Measurements from ENCODE around the gene TTC9.

DNA sequence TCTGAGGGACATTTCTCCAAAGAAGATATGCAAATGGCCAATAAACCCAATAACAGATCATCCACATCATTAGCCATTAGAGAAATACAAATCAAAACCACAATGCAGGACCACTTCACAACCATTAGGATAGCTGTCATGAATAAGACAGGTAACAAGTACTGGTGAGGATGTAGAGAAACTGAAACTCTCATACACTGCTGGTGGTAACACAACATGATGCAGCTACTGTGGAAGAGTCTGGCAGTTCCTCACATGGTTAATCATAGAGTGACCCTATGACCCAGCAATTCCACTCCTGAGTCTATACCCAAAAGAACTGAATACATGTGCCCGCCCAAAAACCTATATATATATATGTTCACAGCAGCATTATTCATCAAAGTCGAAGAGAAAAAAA is 39.0 kb downstream of the TTC9 start:
- no peak for TF ChIP-seq NFE2L1 (CRISPR knock-in tag; IDR thresholded peaks at IDR 0.05)
- TF ChIP-seq MYBL2 (CRISPR knock-in tag; IDR thresholded peaks at IDR 0.05), result no peak
- TF ChIP-seq ZNF317 (CRISPR knock-in tag; IDR thresholded peaks at IDR 0.05; ENCODE audit: borderline replicate concordance, low read depth), result no peak
- TF ChIP-seq, protein P1, sequence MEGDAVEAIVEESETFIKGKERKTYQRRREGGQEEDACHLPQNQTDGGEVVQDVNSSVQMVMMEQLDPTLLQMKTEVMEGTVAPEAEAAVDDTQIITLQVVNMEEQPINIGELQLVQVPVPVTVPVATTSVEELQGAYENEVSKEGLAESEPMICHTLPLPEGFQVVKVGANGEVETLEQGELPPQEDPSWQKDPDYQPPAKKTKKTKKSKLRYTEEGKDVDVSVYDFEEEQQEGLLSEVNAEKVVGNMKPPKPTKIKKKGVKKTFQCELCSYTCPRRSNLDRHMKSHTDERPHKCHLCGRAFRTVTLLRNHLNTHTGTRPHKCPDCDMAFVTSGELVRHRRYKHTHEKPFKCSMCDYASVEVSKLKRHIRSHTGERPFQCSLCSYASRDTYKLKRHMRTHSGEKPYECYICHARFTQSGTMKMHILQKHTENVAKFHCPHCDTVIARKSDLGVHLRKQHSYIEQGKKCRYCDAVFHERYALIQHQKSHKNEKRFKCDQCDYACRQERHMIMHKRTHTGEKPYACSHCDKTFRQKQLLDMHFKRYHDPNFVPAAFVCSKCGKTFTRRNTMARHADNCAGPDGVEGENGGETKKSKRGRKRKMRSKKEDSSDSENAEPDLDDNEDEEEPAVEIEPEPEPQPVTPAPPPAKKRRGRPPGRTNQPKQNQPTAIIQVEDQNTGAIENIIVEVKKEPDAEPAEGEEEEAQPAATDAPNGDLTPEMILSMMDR (IDR thresholded peaks at IDR 0.05), result no peak

All from WTC11 (cell line).